ES-I3 (cell line): ENCODE measurements around the gene SMC1B.
"Not testable (repeated sequence)": the region's sequence is repeated elsewhere in the genome, so short reads cannot be mapped to it uniquely, and the experiment has no call there.

Source experiments
- H3K36me3 ChIP-seq: 2 replicates; pipeline ENCODE4 v1.6.1; 2013; ENCODE audit warnings: mild to moderate bottlenecking, low read length, control low read depth, moderate library complexity; ENCODE audit not compliant: insufficient read depth
- H3K4me1 ChIP-seq: 2 replicates; pipeline ENCODE4 v1.6.1; 2013; ENCODE audit warnings: mild to moderate bottlenecking, control low read depth, low read length; ENCODE audit not compliant: insufficient read depth
- H3K9ac ChIP-seq: 2 replicates; pipeline ENCODE4 v1.6.1; 2013; ENCODE audit warnings: low read depth, mild to moderate bottlenecking, low read length, moderate library complexity
- H3K9me3 ChIP-seq: 2 replicates; pipeline ENCODE4 v1.6.1; 2013; ENCODE audit warnings: mild to moderate bottlenecking, low read length, moderate library complexity; ENCODE audit not compliant: control insufficient read depth, insufficient read depth

Gene SMC1B

DNA sequence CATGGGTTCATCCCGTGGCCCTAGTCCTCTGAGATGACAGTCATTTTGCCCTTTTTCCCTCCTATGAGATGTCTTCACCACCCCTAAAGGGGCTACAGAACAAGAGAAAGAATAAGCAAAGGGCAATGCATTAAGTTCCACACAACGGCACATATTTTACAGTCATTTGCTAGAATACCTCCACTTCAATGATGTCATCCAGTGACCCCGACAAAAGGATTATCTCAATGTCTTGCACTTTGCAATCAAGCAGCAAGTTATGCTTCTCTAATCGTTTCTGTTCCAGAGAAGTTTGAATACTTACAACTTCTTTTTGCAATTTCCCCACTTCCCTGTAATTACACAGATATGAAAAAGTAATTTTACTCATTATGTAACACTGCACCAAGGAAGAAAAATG is 53.8 kb downstream of the SMC1B start:
- Histone ChIP-seq H3K9ac (no peak overlapping the region), H3K4me1 (no peaks in the 10 kb centered on the region), H3K36me3 (no peaks in the 10 kb centered on the region), H3K9me3 (no peaks in the 10 kb centered on the region)

DNA sequence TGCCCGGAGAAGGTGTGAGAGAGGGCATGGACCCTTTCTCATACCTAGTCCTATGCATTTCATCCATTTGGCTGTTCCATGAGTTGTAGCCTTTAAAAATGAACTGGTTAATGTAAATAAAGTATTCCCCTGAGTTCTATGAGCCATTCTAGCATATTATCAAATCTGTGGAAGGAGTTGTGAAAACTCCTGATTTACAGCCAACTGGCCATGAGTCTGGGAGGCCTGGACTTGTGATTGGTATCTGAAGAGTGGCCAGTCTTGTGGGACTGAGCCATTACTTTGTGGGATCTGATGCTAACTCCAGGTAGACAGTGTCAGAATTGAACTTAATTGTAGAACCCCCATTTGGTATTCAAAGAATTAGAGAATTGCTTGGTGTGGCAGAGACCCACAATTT is 55.3 kb downstream of the SMC1B start:
- Histone ChIP-seq H3K4me1 (no peaks in the 10 kb centered on the region), H3K9ac (no peak overlapping the region), H3K36me3 (no peaks in the 10 kb centered on the region), H3K9me3 (no peaks in the 10 kb centered on the region)

DNA sequence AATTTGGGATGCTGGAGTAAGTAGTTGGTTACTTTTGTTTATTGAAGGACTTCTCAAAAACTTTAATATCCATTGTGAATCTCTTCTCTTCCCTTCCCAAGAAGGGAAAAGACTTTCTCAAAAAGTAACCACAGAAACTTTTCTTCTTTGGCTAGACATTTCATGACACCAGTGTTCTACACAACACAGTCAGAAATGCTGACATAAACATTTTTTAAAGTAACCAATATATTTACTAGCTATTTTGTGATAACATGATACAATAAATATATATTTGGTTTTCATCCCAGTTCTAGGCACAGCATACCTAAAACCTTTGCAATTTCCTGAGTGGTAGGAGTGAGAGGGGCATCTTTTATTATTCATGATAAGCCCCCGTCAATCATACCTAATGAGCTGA is 55.9 kb downstream of the SMC1B start:
- Histone ChIP-seq H3K9ac (no peak overlapping the region), H3K36me3 (no peaks in the 10 kb centered on the region), H3K4me1 (no peaks in the 10 kb centered on the region), H3K9me3 (no peaks in the 10 kb centered on the region)

DNA sequence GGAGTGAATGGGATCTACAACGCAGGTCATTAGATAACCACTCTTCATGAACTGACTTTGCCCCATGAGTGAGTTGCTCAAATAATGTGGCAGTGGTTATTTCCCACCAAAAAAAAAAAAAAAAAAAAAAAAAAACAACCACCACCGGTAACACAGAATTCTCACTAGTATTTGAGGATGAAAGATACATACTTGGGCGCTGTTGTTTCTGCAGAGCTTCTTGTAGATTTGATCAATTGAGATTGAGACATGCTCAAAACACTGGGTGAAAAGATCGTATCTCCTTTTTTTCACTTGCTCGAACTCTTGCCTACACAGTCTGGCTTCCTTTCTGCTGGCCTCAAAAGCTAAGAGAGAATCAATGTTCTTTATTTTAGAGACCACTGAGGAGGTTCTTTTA is 59.6 kb downstream of the SMC1B start:
- no peaks in the 10 kb centered on the region for H3K4me1 ChIP-seq
- H3K9me3 ChIP-seq: no peaks in the 10 kb centered on the region
- no peaks in the 10 kb centered on the region for H3K36me3 ChIP-seq
- H3K9ac ChIP-seq: no peak overlapping the region

DNA sequence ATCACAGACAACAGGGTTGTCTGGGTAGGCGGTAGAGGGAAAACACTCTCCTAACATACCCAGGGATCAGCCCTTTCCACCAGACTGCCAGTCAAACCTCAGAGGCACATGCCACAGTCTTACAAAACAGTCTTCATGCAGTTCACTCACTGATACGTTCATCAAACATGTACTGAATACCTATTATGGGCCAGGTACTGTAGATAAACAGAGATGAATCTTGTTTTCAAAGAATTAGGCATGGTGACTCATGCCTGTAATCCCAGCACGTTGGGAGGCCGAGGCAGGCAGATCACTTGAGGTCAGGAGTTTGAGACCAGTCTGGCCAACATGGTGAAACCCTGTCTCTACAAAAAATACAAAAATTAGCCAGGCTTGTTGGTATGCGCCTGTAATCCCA is 60.6 kb downstream of the SMC1B start:
- not testable (repeated sequence) for H3K4me1 ChIP-seq, H3K9me3 ChIP-seq, H3K9ac ChIP-seq, H3K36me3 ChIP-seq

DNA sequence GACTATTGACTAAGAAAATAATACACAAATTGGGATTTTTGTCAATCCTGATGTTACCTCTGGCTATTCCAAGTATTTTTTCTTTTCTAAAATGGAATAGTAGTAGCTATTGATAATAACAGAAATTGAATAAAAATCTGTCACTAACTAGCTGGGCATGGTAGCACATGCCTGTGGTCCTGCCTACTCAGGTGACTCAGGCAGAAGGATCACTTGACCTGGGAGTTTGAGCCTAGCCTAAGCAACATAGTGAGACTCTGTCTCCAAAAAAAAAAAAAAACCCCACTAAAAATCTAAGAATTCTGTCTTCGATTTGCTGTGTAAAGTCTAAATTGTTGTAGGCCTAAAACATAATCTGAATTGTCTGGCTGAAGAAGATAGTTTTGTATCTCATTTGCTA is 61.4 kb downstream of the SMC1B start:
- Histone ChIP-seq H3K36me3 (no peaks in the 10 kb centered on the region), H3K9me3 (no peaks in the 10 kb centered on the region), H3K4me1 (no peaks in the 10 kb centered on the region), H3K9ac (no peak overlapping the region)

DNA sequence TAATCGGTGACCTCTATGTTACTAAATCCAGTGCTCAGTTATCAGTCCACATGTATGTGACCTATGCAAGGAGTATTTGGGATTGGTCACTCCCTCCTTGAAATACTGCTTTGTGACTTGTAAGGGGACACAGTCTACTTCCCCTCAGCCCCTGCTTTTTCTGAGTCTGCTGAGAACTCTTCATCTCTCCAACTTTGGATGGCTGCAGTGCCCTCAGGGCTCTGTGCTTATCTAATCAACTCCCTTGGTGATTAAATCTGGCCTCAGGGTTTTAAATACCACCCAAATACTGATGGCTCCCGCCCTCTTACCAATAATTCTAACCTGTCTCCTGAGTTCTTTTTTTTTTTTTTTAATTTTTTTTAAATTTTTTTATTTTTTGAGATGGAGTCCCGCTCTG is 63.5 kb downstream of the SMC1B start:
- H3K36me3 ChIP-seq: no peaks in the 10 kb centered on the region
- H3K9me3 ChIP-seq: no peaks in the 10 kb centered on the region
- H3K9ac ChIP-seq: no peak overlapping the region
- no peaks in the 10 kb centered on the region for H3K4me1 ChIP-seq

DNA sequence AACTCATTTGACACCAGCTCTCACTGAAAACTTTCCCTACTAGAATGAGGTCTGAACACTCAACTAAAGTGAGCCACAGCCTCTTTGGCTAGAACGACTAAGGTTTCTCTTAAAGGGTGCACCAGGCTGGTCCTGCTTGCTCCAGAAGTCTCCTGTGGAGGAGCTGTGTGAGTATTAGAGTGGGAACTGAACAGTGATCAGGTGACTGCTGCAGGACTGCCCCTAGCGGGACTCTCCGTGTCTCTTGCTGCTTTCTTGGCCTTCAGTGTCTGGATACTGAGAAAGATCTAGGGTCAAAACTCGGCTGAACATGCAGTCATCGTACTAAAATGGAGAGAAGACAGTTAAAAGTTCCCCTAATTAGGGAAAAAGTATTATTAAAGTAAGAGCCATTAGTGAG is 69.1 kb downstream of the SMC1B start:
- peaks cover 5% of the 10 kb centered on the region for H3K36me3 ChIP-seq
- H3K9ac ChIP-seq: no peak overlapping the region
- no peaks in the 10 kb centered on the region for H3K9me3 ChIP-seq
- no peaks in the 10 kb centered on the region for H3K4me1 ChIP-seq

DNA sequence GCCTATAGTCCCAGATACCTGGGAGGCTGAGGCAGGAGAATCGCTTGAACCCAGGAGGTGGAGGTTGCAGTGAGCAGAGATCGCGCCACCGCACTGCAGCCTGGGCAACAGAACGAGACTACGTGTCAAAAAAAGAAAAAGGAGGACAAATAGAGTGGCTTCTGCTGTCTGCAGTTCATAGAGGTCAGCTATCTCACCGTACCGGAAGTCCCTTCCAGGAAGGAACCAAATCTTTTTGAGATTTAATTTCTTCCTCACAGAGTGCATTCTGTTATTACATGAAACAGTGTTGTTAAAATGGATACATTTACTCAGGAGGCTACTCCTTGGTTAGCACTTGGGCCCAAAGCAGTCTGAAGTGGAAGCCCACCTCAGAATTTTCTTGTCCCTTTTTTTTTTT is 70.3 kb downstream of the SMC1B start:
- Histone ChIP-seq H3K36me3 (peaks cover 5% of the 10 kb centered on the region), H3K4me1 (no peaks in the 10 kb centered on the region), H3K9ac (no peak overlapping the region), H3K9me3 (no peaks in the 10 kb centered on the region)

DNA sequence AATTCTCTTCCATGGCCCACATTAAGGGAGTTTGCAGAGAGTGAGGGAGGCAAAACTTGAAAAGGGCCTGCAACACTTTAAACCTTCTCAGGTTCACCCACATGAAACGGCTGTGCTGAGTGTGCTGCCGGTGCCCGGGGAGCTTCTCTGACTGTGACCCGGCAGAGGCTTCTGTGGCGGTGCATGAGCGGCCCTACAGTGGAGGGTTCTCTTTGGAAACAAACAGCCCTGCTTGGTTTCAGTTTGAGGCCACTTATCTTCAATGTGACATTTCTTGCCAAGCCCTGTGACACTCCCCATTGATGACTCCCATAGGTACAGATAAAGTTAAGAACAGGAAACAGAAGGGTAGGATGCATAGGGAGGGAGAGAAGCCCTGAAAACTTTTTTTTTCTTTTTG is 71.9 kb downstream of the SMC1B start:
- Histone ChIP-seq H3K4me1 (no peaks in the 10 kb centered on the region), H3K9ac (no peak overlapping the region), H3K36me3 (peaks cover 5% of the 10 kb centered on the region), H3K9me3 (no peaks in the 10 kb centered on the region)

DNA sequence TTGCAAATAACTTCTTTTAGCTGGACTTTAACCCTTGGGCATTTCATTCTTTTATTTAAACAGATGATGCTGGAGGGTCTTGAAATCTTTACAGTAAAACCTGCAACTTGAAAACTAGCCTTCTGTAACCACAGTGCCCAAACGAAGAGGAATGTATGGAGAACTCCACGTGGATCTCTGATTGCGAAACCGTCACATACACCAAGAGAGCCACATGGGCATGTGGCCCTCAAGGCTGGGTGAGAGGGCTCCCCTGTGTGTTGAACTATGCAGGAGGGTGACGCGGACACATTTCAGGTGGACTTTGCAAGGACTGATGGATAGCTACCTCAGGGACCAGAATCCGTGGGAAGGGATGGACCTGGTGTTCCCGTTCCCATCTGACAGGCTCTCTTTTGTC is 73.1 kb downstream of the SMC1B start:
- Histone ChIP-seq H3K9me3 (no peaks in the 10 kb centered on the region), H3K9ac (no peak overlapping the region), H3K4me1 (no peaks in the 10 kb centered on the region), H3K36me3 (peaks cover 5% of the 10 kb centered on the region)

DNA sequence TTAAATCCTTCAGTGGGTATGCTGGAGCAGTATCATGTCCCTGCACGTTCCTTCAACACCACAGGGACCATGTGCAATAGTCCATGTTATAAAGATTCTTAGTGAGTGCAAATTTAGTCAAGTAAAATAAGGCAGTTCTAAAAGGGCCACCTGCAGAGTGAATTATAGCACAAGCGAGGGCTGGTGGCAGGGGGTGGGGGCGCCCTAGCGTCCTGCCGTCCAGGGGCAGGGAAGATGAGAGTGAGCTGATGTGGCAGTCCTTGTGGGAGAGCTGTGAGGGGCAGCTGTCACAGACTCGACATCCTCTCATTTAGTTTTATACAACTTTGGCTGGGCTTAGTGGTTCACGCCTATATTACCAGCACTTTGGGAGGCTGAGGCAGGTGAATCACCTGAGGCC is 74.6 kb downstream of the SMC1B start:
- H3K9ac ChIP-seq: no peak overlapping the region
- no peaks in the 10 kb centered on the region for H3K4me1 ChIP-seq
- peaks cover 5% of the 10 kb centered on the region for H3K36me3 ChIP-seq
- no peaks in the 10 kb centered on the region for H3K9me3 ChIP-seq

DNA sequence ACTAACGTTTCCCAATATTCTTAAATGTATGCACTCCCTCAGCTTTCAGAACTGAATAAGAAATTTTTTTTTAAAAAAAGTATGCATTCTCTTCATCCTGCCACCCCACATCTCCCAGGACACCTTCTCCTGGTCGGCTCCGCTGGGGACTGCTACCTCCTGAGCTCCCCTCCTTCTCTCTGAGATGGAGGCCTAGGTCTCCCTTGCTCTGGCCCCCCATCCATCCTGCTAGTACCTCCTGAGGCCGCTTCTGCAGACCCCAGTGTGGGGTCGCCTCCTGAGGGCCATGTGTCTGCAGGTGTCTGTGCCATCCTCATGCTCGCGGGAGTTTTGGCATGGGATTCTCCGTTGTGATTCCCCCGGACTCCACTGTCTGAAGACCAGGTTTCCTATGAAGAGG is 75.9 kb downstream of the SMC1B start:
- Histone ChIP-seq H3K9ac (no peak overlapping the region), H3K36me3 (peaks cover 5% of the 10 kb centered on the region; the same call in 1 of the 2 replicates), H3K4me1 (no peaks in the 10 kb centered on the region), H3K9me3 (no peaks in the 10 kb centered on the region)

DNA sequence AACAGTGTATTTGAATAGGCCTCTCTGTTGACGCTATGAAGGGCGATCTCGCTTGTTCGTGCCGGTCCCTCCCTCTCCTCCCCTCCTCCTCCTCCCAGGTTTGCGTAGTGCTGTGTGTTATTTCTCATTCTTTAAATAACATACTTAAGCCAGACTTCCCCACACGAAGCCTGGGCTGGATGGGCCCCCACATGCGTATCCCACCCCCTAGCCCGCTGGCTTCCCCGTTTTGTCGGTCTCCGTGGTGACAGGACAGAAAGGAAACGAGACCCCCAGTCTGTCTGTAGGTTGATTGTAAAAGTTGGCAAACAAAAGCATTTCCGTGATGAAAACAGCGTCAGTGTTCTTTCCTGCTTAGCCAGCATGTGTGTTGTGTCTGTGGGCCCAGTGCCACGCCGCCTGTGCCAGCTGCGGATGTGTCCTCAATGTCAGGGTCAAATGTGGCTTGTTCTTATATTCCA is 76.4 kb downstream of the SMC1B start:
- Histone ChIP-seq H3K9me3 (no peaks in the 10 kb centered on the region), H3K9ac (no peak overlapping the region), H3K36me3 (peaks cover 5% of the 10 kb centered on the region; the same call in 1 of the 2 replicates), H3K4me1 (no peaks in the 10 kb centered on the region)

DNA sequence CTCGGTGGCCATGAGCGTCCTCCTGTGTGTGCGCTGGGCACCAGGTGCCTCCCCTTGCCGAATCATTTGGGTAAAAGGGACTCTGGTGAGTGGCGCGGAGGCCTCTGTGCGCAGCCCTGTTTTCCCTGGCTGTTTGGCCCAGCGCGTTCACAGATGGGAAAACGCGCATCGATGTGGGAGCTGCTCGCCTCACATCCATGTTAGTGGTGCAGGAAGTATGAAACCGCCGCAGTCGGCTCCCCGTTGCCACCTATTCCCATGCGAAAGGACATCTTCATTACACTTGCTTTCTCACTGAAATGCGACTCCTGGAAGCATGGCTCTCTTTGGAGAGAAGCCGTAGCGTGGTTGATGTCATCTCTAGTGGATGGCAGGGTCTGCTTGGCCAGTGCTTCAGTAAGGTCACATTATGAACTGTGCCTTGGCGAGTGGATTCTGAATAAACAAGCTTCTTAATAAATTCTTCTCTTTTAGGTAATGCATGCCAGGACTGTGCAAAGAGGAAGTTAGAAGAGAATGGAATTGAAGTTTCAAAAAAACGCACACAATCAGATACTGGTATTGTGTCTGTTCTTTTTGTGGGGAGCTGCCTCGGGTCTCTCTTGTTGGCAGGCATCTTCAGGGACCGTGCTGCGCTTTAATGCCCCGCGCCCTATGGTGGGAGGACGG is 77.4 kb downstream of the SMC1B start:
- Histone ChIP-seq H3K36me3 (peaks cover 5% of the 10 kb centered on the region; the same call in 1 of the 2 replicates), H3K9me3 (no peaks in the 10 kb centered on the region), H3K9ac (no peak overlapping the region), H3K4me1 (no peaks in the 10 kb centered on the region)
